A673 (cell line): ENCODE measurements around the gene NAV2. TPM values are rescaled to one million over a fixed set of nuclear protein-coding genes. Genes with fewer than 3 reads are reported as not detected.

ENCODE experiments used
- BruUV-seq: library from RNA; stranded (reverse); fragments of 400-500 nt; replicated peaks from 2 replicates; lab custom pipeline; 2021; lab: Mats Ljungman, UMichigan
- CTCF ChIA-PET: fragments of 300-600 bp; sonication (Branson Sonifier 250); formaldehyde crosslinking; loops from one replicate; lab custom pipeline; 2022; ENCODE audit warnings: antibody characterized with exemption; lab: Charles Lee
- POLR2A ChIA-PET: fragments of 300-600 bp; sonication (Branson Sonifier 250); formaldehyde crosslinking; loops from one replicate; lab custom pipeline; 2022; ENCODE audit warnings: antibody characterized with exemption; ENCODE audit not compliant: low non-redundant PET; lab: Charles Lee
- DNase-seq: peaks from one replicate; pipeline ENCODE4 v3.0.0-alpha.2; 2015; ENCODE audit warnings: low spot score
- H3K27ac ChIP-seq: fragments of 200-600 bp; sonication (generic); 2 replicates; pipeline ENCODE4 v1.5.1; 2016; ENCODE audit warnings: mixed run types, low read depth, mild to moderate bottlenecking, mixed read lengths, antibody characterized with exemption, low read length; ENCODE audit not compliant: poor library complexity, severe bottlenecking
- H3K27me3 ChIP-seq: fragments of 200-600 bp; sonication (generic); replicated peaks from 2 replicates; pipeline ENCODE4 v1.6.1; 2017; ENCODE audit warnings: mixed run types, low read depth, mild to moderate bottlenecking, mixed read lengths, antibody characterized with exemption, low read length; ENCODE audit not compliant: insufficient read depth, poor library complexity
- H3K36me3 ChIP-seq: fragments of 200-600 bp; sonication (generic); 2 replicates; pipeline ENCODE4 v1.6.1; 2016; ENCODE audit warnings: mixed run types, mild to moderate bottlenecking, mixed read lengths, antibody characterized with exemption, low read length; ENCODE audit not compliant: insufficient read depth, poor library complexity, severe bottlenecking
- H3K4me1 ChIP-seq: fragments of 200-600 bp; sonication (generic); 2 replicates; pipeline ENCODE4 v1.6.1; 2017; ENCODE audit warnings: mixed run types, mild to moderate bottlenecking, mixed read lengths, antibody characterized with exemption, low read length; ENCODE audit not compliant: insufficient read depth, poor library complexity, severe bottlenecking
- H3K4me3 ChIP-seq: fragments of 200-600 bp; sonication (generic); 2 replicates; pipeline ENCODE4 v1.5.1; 2016; ENCODE audit warnings: low read depth, mixed run types, mild to moderate bottlenecking, mixed read lengths, low read length; ENCODE audit not compliant: poor library complexity, severe bottlenecking
- H3K9me3 ChIP-seq: fragments of 200-600 bp; sonication (generic); 2 replicates; pipeline ENCODE4 v1.6.1; 2016; ENCODE audit warnings: mixed run types, low read depth, mild to moderate bottlenecking, mixed read lengths, antibody characterized with exemption, low read length; ENCODE audit not compliant: poor library complexity, severe bottlenecking
- CTCF ChIP-seq: fragments of 300-800, 200-600 bp; sonication (generic); conservative IDR thresholded peaks from 2 replicates; pipeline ENCODE4 v1.5.1; 2017; ENCODE audit warnings: low read depth, mild to moderate bottlenecking, antibody characterized with exemption, low read length, moderate library complexity, mixed read lengths
- EZH2 ChIP-seq: fragments of 200-600 bp; sonication (generic); IDR thresholded peaks from 2 replicates; pipeline ENCODE4 v1.6.1; 2017; ENCODE audit warnings: borderline replicate concordance, low read depth, mild to moderate bottlenecking, mixed read lengths, antibody characterized with exemption, low read length; ENCODE audit not compliant: poor library complexity, severe bottlenecking
- intact Hi-C: fragments of 100-400 bp; cut with micrococcal nuclease; formaldehyde crosslinking; loops from one replicate; pipeline ENCODE4 v1.10.0; 2022; ENCODE audit not compliant: unreplicated experiment
- total RNA-seq: library from RNA; stranded (reverse); gene quantifications from 2 replicates; pipeline ENCODE4 v1.2.3, GENCODE V29; 2021

The NAV2 gene
- total RNA-seq, 1 experiment from 2014 or later, result not detected

DNA sequence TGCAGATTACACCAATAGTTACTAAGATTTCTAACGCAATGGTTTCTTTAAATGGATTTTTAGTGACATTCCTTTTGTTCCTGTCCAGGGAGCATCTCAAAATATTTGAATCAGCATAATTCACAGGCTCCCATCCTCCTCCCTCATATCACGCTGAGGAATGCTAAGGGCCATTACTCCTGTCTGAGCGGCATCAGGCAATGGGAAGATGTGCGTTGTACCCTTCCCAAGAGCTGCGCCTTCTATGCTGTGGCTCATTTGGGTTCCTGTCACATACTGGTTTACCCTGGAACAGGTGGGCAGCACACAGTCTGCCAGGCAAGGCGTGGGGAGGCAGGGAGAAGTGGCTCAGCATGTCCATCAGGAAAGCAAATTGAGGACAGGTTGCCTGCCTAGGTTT is 325.8 kb downstream of the NAV2 start:
- peaks cover 10% of the 10 kb centered on the region for H3K27me3 ChIP-seq
- no peak overlapping the region for H3K4me3 ChIP-seq
- TF ChIP-seq EZH2 (no peak), CTCF (no peak)
- H3K36me3 ChIP-seq, result no peaks in the 10 kb centered on the region
- H3K4me1 ChIP-seq, result no peaks in the 10 kb centered on the region
- intact Hi-C loops, result no loop called here
- ChIA-PET CTCF (no interaction called here), POLR2A (no interaction called here)
- no peak overlapping the region for H3K27ac ChIP-seq
- no TSS peak for BruUV-seq
- no peaks in the 10 kb centered on the region for H3K9me3 ChIP-seq
- DNase-seq, result no peak

DNA sequence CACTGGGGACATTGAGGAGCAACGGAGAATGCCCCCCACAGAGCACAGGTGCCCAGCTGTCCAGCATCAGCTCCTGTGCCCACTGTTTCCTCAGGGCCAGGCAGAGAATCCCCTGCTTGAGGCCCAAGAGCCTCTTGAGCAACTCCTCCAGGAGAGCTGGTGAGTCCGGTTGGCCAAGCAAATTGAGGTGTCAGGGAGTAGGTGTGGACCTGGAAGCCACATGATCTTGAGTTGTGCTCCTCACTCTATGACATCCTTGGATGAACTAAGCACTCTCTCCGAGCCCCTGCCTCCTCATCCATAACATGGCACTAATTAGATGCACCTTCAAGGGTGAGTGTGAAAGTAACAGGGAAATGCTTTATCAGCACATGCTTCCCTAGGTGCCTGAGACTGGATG is 326.3 kb downstream of the NAV2 start:
- CTCF ChIA-PET, result no interaction called here
- no peak overlapping the region for H3K27ac ChIP-seq

DNA sequence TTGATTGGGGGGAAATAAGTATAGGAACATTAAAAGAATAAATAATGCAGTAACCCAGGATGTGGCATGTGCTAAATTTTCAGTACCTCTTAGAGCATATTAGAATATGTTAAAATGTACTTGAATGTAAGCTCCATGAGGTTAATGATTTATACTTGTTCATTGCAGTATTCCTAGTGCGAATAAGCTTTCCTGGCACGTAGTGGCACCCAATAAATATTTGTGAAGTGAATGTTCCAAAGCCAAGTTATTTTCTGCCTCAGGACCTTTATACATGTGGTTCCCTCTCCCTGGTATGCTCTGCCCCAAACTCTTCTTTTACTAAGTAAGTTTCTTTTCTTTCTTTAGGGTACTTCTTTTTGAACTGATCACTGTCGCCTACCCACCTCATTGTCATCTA is 328.9 kb downstream of the NAV2 start:
- no peaks in the 10 kb centered on the region for H3K9me3 ChIP-seq
- H3K4me1 ChIP-seq, result no peaks in the 10 kb centered on the region
- BruUV-seq, result no TSS peak
- POLR2A ChIA-PET, result no interaction called here
- no peaks in the 10 kb centered on the region for H3K36me3 ChIP-seq
- intact Hi-C loops, result no loop called here
- no peak for DNase-seq
- H3K4me3 ChIP-seq, result no peak overlapping the region
- H3K27me3 ChIP-seq, result peaks cover 10% of the 10 kb centered on the region
- TF ChIP-seq CTCF, result no peak
- no peak overlapping the region for H3K27ac ChIP-seq
- CTCF ChIA-PET, result no interaction called here

More for the DNA sequence above, 326.3 kb downstream of the NAV2 start:
- intact Hi-C loops, result no loop called here
- BruUV-seq, result no TSS peak
- Histone ChIP-seq H3K27me3 (peaks cover 10% of the 10 kb centered on the region), H3K36me3 (no peaks in the 10 kb centered on the region), H3K9me3 (no peaks in the 10 kb centered on the region), H3K4me1 (no peaks in the 10 kb centered on the region), H3K4me3 (no peak overlapping the region)
- DNase-seq, result no peak
- TF ChIP-seq EZH2 (no peak), CTCF (no peak)
- POLR2A ChIA-PET, result no interaction called here
